HCT116 (cell line): Measurements from ENCODE around the gene AHI1. TPM values are rescaled to one million over a fixed set of nuclear protein-coding genes. Genes with fewer than 3 reads are reported as not detected.

Experiments used
- ATAC-seq: fragments of 200-7000 bp; cut with Tn5 transposase; 2 replicates; pipeline ENCODE4 v1.9.1; 2020; ENCODE audit warnings: mild to moderate bottlenecking, moderate library complexity
- BruUV-seq: library from RNA; stranded (reverse); fragments of 400-500 nt; replicated peaks from 2 replicates; lab custom pipeline; 2021; lab: Mats Ljungman, UMichigan
- CTCF ChIA-PET: fragments of 300-600 bp; sonication (Branson Sonifier 250); formaldehyde crosslinking; loops from one replicate; lab custom pipeline; 2021; ENCODE audit warnings: antibody characterized with exemption; lab: Charles Lee
- POLR2A ChIA-PET: fragments of 300-600, 350-600 bp; sonication (Branson Sonifier 250); formaldehyde crosslinking; loops from one replicate; lab custom pipeline; 2021; ENCODE audit warnings: antibody characterized with exemption; lab: Charles Lee
- RAD21 ChIA-PET, 2 experiments: fragments of 300-600 bp; sonication (Branson Sonifier 250); formaldehyde crosslinking; loops; one replicate each; lab custom pipeline; 2023; ENCODE audit warnings: low total read pairs in 2 of 2; ENCODE audit not compliant: uncharacterized antibody in 2 of 2, unreplicated experiment in 2 of 2, low non-redundant PET in 1 of 2; lab: Charles Lee
- DNase-seq: peaks from one replicate; pipeline ENCODE4 v3.0.0-alpha.2; 2010; ENCODE audit warnings: low read depth, low spot score
- H2AFZ ChIP-seq: fragments of 200-600 bp; shearing (Covaris generic), sonication (generic); 2 replicates; pipeline ENCODE4 v1.6.1; 2017; ENCODE audit warnings: low read depth, mixed run types, mixed read lengths, antibody characterized with exemption, low read length; ENCODE audit not compliant: poor library complexity, severe bottlenecking
- H3K27ac ChIP-seq: 2 replicates; pipeline ENCODE4 v1.5.1; 2012; ENCODE audit warnings: low read depth, low read length
- H3K27me3 ChIP-seq: fragments of 200-600 bp; sonication (generic); 2 replicates; pipeline ENCODE4 v1.6.1; 2016; ENCODE audit warnings: mixed run types, low read length, mixed read lengths; ENCODE audit not compliant: insufficient read depth
- H3K36me3 ChIP-seq, 2 experiments: fragments of 200-500 bp in 1 of 2; fragments of 200-600 bp in 1 of 2; sonication (Bioruptor generic) in 1 of 2; sonication (generic) in 1 of 2; 2 replicates each; pipeline versions ENCODE4 v1.5.1 to v1.6.1; 2014 to 2016; ENCODE audit warnings: low read length in 2 of 2, inconsistent platforms in 1 of 2, mixed read lengths in 1 of 2, mixed run types in 1 of 2; ENCODE audit not compliant: insufficient read depth in 2 of 2, control insufficient read depth in 1 of 2
- H3K4me1 ChIP-seq, 2 experiments: fragments of 200-600 bp in 1 of 2; sonication (generic) in 1 of 2; 2 replicates each; pipeline versions ENCODE4 v1.5.1 to v1.6.1; 2012 to 2017; ENCODE audit warnings: low read length in 2 of 2, inconsistent platforms in 1 of 2, mild to moderate bottlenecking in 1 of 2, mixed read lengths in 1 of 2, mixed run types in 1 of 2, moderate library complexity in 1 of 2; ENCODE audit not compliant: insufficient read depth in 2 of 2, control insufficient read depth in 1 of 2
- H3K4me2 ChIP-seq: fragments of 200-600 bp; sonication (generic); 2 replicates; pipeline ENCODE4 v1.6.1; 2017; ENCODE audit warnings: mixed run types, low read length, mixed read lengths
- H3K4me3 ChIP-seq, 2 experiments: fragments of 200-600 bp in 1 of 2; sonication (generic) in 1 of 2; replicated peaks in 1 of 2; 2 replicates each; pipeline ENCODE4 v1.5.1; 2011 to 2016; ENCODE audit warnings: low read length in 2 of 2, control low read depth in 1 of 2, low read depth in 1 of 2, mild to moderate bottlenecking in 1 of 2, mixed read lengths in 1 of 2, mixed run types in 1 of 2
- H3K79me2 ChIP-seq: fragments of 200-600 bp; sonication (generic); 2 replicates; pipeline ENCODE4 v1.6.1; 2017; ENCODE audit warnings: mild to moderate bottlenecking, mixed run types, low read length, moderate library complexity, mixed read lengths; ENCODE audit not compliant: insufficient read depth
- H3K9ac ChIP-seq: fragments of 200-600 bp; sonication (generic); 2 replicates; pipeline ENCODE4 v1.6.1; 2016; ENCODE audit warnings: low read length, mixed read lengths
- H3K9me2 ChIP-seq: fragments of 200-600 bp; sonication (generic), shearing (Covaris generic); 2 replicates; pipeline ENCODE4 v1.6.1; 2017; ENCODE audit warnings: mixed run types, mild to moderate bottlenecking, moderate library complexity; ENCODE audit not compliant: insufficient read depth
- H3K9me3 ChIP-seq, 2 experiments: fragments of 200-500 bp in 1 of 2; fragments of 200-600 bp in 1 of 2; sonication (Bioruptor generic) in 1 of 2; sonication (generic) in 1 of 2; 2 replicates each; pipeline ENCODE4 v1.6.1; 2014 to 2017; ENCODE audit warnings: low read length in 2 of 2, mixed read lengths in 2 of 2, inconsistent platforms in 1 of 2, low read depth in 1 of 2, mild to moderate bottlenecking in 1 of 2, mixed run types in 1 of 2, moderate library complexity in 1 of 2; ENCODE audit not compliant: control insufficient read depth in 1 of 2, insufficient read depth in 1 of 2
- H4K20me1 ChIP-seq: fragments of 200-600 bp; sonication (generic), shearing (Covaris generic); 2 replicates; pipeline ENCODE4 v1.6.1; 2017; ENCODE audit warnings: mixed run types, mild to moderate bottlenecking, moderate library complexity; ENCODE audit not compliant: insufficient read depth
- CEBPB ChIP-seq: IDR thresholded peaks from 2 replicates; pipeline ENCODE4 v1.6.1; 2012; ENCODE audit warnings: low read depth
- EGR1 ChIP-seq: IDR thresholded peaks from 2 replicates; pipeline ENCODE4 v1.6.1; 2012; ENCODE audit warnings: low read depth
- ELF1 ChIP-seq: IDR thresholded peaks from 2 replicates; pipeline ENCODE4 v1.6.1; 2012; ENCODE audit warnings: low read depth, borderline replicate concordance
- JUND ChIP-seq: IDR thresholded peaks from 2 replicates; pipeline ENCODE4 v1.6.1; 2012
- MAX ChIP-seq: IDR thresholded peaks from 2 replicates; pipeline ENCODE4 v1.6.1; 2012
- POLR2AphosphoS5 ChIP-seq: IDR thresholded peaks from 2 replicates; pipeline ENCODE4 v1.6.1; 2011; ENCODE audit warnings: mild to moderate bottlenecking, low read depth, low read length, moderate library complexity
- RAD21 ChIP-seq: IDR thresholded peaks from 2 replicates; pipeline ENCODE4 v1.6.1; 2012; ENCODE audit warnings: low read depth, mild to moderate bottlenecking
- SRF ChIP-seq: IDR thresholded peaks from 2 replicates; pipeline ENCODE4 v1.6.1; 2012; ENCODE audit warnings: low read depth
- TCF7L2 ChIP-seq: IDR thresholded peaks from 2 replicates; pipeline ENCODE4 v1.7.0; 2011; ENCODE audit warnings: borderline replicate concordance, inconsistent platforms; ENCODE audit not compliant: insufficient read depth, insufficient read length; ENCODE audit errors: extremely low read depth
- YY1 ChIP-seq: IDR thresholded peaks from 2 replicates; pipeline ENCODE4 v1.6.1; 2011; ENCODE audit warnings: low read length, low read depth, moderate library complexity, mild to moderate bottlenecking; ENCODE audit not compliant: insufficient replicate concordance; ENCODE audit errors: extremely low read depth
- ZFX ChIP-seq: fragments of 450-650 bp; IDR thresholded peaks from 2 replicates; pipeline ENCODE4 v1.6.1; 2017
- ZNF274 ChIP-seq: fragments of 200-500 bp; sonication (Bioruptor generic); IDR thresholded peaks from 2 replicates; pipeline ENCODE4 v1.6.1; 2014; ENCODE audit warnings: mild to moderate bottlenecking, low read depth, low read length, inconsistent platforms
- intact Hi-C: fragments of 100-400 bp; cut with micrococcal nuclease; formaldehyde crosslinking; loops from 2 replicates; pipeline ENCODE4 v1.10.0; 2022
- total RNA-seq: library from RNA; stranded (reverse); gene quantifications from one replicate; pipeline ENCODE4 v1.2.1, GENCODE V29; 2021; ENCODE audit not compliant: unreplicated experiment
- TF ChIP-seq, protein P1 (sequence below): IDR thresholded peaks from 2 replicates; pipeline ENCODE4 v1.6.1; 2011; ENCODE audit warnings: mild to moderate bottlenecking, low read length, moderate library complexity; ENCODE audit not compliant: insufficient replicate concordance; ENCODE audit errors: extremely low read depth

Gene AHI1
- total RNA-seq, 1 experiment from 2014 or later = 29.6 TPM

DNA sequence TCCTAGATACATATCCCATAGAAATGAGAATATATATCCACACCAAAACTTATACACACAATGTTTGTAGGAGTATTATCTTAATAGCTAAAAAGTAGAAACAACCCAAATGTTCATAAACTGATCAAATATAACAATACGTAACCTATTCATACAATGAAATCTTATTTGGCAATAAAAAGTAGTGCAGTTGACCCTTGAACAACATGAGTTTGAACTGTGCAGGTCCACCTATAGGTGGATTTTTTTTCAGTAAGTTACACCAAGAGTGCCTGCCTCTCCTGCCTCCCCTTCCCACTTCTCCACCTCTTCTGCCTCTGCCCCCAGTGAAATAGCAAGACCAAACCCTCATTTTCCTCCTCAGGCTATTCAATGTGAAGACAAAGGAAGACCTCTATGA lies 95.2 kb downstream of the AHI1 start:
- H4K20me1 ChIP-seq = no peaks in the 10 kb centered on the region
- intact Hi-C loops = no loop called here
- ATAC-seq (no peak), DNase-seq (no peak)
- no peaks in the 10 kb centered on the region for H3K27me3 ChIP-seq
- H3K9me3 ChIP-seq = no peaks in the 10 kb centered on the region
- no peaks in the 10 kb centered on the region for H3K36me3 ChIP-seq
- TF ChIP-seq POLR2AphosphoS5 (no peak), RAD21 (no peak), ZFX (no peak), ELF1 (no peak), JUND (no peak), CEBPB (no peak), MAX (no peak), ZNF274 (no peak), SRF (no peak), TCF7L2 (no peak), EGR1 (no peak), YY1 (no peak)
- TF ChIP-seq, protein P1, sequence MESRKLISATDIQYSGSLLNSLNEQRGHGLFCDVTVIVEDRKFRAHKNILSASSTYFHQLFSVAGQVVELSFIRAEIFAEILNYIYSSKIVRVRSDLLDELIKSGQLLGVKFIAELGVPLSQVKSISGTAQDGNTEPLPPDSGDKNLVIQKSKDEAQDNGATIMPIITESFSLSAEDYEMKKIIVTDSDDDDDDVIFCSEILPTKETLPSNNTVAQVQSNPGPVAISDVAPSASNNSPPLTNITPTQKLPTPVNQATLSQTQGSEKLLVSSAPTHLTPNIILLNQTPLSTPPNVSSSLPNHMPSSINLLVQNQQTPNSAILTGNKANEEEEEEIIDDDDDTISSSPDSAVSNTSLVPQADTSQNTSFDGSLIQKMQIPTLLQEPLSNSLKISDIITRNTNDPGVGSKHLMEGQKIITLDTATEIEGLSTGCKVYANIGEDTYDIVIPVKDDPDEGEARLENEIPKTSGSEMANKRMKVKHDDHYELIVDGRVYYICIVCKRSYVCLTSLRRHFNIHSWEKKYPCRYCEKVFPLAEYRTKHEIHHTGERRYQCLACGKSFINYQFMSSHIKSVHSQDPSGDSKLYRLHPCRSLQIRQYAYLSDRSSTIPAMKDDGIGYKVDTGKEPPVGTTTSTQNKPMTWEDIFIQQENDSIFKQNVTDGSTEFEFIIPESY = no peak
- H2AFZ ChIP-seq = no peak overlapping the region
- POLR2A ChIA-PET = no interaction called here
- RAD21 ChIA-PET = no interaction called here
- H3K79me2 ChIP-seq = no peaks in the 10 kb centered on the region
- H3K4me1 ChIP-seq = no peaks in the 10 kb centered on the region
- no peak overlapping the region for H3K27ac ChIP-seq
- H3K9ac ChIP-seq = no peak overlapping the region
- no peak overlapping the region for H3K4me2 ChIP-seq
- CTCF ChIA-PET = no interaction called here
- BruUV-seq = no TSS peak
- no peaks in the 10 kb centered on the region for H3K9me2 ChIP-seq
- H3K4me3 ChIP-seq = no peak overlapping the region
